Glutamatergic neuron (in vitro differentiated cells): ENCODE results near the gene PIK3C2G. TPM values are rescaled to one million over a fixed set of nuclear protein-coding genes. Genes with fewer than 3 reads are reported as not detected.
A peak's percentile ranks its signal among the peaks of the same experiment; 100 is the strongest.

ENCODE experiments used
- DNase-seq: peaks from one replicate; pipeline ENCODE4 v3.0.0; 2022
- H3K27ac Mint-ChIP-seq: one replicate; pipeline ENCODE4 v1.8.0; 2020; ENCODE audit warnings: mild to moderate bottlenecking, mixed read lengths, inconsistent platforms; ENCODE audit not compliant: unreplicated experiment
- H3K27me3 Mint-ChIP-seq: one replicate; pipeline ENCODE4 v1.8.0; 2020; ENCODE audit warnings: mild to moderate bottlenecking, moderate library complexity, mixed read lengths, inconsistent platforms; ENCODE audit not compliant: unreplicated experiment
- H3K36me3 Mint-ChIP-seq: one replicate; pipeline ENCODE4 v1.8.0; 2020; ENCODE audit warnings: mild to moderate bottlenecking, mixed read lengths, inconsistent platforms; ENCODE audit not compliant: unreplicated experiment
- H3K4me1 Mint-ChIP-seq: one replicate; pipeline ENCODE4 v1.8.0; 2020; ENCODE audit warnings: mild to moderate bottlenecking, low read depth, mixed read lengths, inconsistent platforms; ENCODE audit not compliant: unreplicated experiment
- H3K4me3 Mint-ChIP-seq: one replicate; pipeline ENCODE4 v1.8.0; 2020; ENCODE audit warnings: mild to moderate bottlenecking, mixed read lengths, inconsistent platforms; ENCODE audit not compliant: unreplicated experiment
- H3K9me3 Mint-ChIP-seq: one replicate; pipeline ENCODE4 v1.8.0; 2020; ENCODE audit warnings: mild to moderate bottlenecking, moderate library complexity, mixed read lengths, inconsistent platforms; ENCODE audit not compliant: unreplicated experiment
- CTCF ChIP-seq: fragments of 200-600 bp; sonication (generic); IDR thresholded peaks from one replicate; pipeline ENCODE4 v1.5.0; 2021; ENCODE audit not compliant: partially characterized antibody, unreplicated experiment
- total RNA-seq: library from RNA; stranded (reverse); fragmentation: NEBNext Ultra II Directional; extraction: Animal tissue kit (Norgen Biotek cat#: 25700); gene quantifications from one replicate; pipeline ENCODE4 v1.2.1, GENCODE V29; 2021; ENCODE audit not compliant: unreplicated experiment

The PIK3C2G gene
- total RNA-seq, 1 donor from 2014 or later = not detected

GRCh38 chr12:18239526-18239925 is 21.8 kb upstream of the PIK3C2G start:
- H3K4me1 Mint-ChIP-seq = no peaks in the 10 kb centered on the region
- peaks cover 6% of the 10 kb centered on the region for H3K36me3 Mint-ChIP-seq
- H3K4me3 Mint-ChIP-seq = no peak overlapping the region
- no peak for TF ChIP-seq CTCF
- DNase-seq = no peak
- H3K9me3 Mint-ChIP-seq = peaks cover 3% of the 10 kb centered on the region
- H3K27me3 Mint-ChIP-seq = no peaks in the 10 kb centered on the region
- no peak overlapping the region for H3K27ac Mint-ChIP-seq

DNA sequence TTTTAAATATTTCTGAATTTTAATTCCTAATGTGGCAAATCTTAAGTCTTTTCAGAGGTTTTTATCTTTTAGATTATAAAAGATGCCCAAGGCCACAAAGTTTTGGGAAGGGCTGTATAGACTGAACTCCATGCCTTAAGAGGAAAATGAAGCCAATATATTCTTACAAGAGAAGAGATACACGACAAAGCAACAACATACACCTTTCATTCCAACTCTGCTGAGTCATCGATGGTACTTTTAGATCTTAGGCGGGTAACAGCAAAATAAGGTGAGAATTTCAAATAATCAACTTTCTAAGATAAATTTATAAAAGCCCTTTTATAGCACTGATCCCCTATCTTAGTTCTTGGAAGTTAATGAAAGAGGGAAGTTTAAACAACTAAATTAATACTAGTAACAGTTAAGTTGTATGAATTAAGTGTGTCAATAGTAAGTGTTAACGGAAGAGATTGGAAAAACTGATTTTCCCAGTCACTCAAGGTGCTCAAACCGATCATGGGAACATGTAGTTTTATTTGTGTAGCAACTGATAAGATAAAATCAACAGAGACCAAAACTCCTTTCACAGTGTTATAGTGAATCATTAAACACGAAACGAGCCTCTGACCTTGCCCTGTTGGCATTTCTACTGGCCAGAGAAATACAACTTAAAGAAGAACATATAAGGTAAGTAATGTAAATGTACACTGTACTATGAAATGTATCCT is 18.8 kb upstream of the PIK3C2G start:
- DNase-seq = no peak
- Mint-ChIP-seq H3K27me3 (no peaks in the 10 kb centered on the region), H3K36me3 (peaks cover 2% of the 10 kb centered on the region), H3K9me3 (no peaks in the 10 kb centered on the region), H3K4me1 (no peaks in the 10 kb centered on the region), H3K27ac (no peak overlapping the region), H3K4me3 (no peak overlapping the region)
- no peak for TF ChIP-seq CTCF

DNA sequence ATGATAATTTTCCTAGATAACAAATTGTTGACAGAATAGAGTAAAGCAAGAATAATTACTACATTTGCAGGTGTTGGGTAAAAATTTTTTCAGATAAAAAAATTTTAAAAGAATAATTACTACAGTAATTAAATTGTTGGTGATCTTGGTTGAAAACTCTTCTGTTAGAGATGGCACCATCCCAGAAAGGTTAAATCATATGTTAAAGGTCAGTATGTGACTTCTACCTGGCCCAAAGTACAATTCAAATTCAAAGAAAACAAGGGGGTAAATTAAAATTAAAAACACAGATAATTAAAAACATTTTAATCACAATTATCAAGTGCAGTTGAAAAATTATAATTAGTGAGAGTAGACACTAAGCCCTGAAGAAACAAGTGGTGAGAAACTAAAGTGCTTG is 18.1 kb upstream of the PIK3C2G start:
- no peak for DNase-seq
- H3K9me3 Mint-ChIP-seq = no peaks in the 10 kb centered on the region
- no peak for TF ChIP-seq CTCF
- H3K4me3 Mint-ChIP-seq = no peak overlapping the region
- H3K4me1 Mint-ChIP-seq = no peaks in the 10 kb centered on the region
- H3K27ac Mint-ChIP-seq = no peak overlapping the region
- H3K36me3 Mint-ChIP-seq = no peaks in the 10 kb centered on the region
- no peaks in the 10 kb centered on the region for H3K27me3 Mint-ChIP-seq

DNA sequence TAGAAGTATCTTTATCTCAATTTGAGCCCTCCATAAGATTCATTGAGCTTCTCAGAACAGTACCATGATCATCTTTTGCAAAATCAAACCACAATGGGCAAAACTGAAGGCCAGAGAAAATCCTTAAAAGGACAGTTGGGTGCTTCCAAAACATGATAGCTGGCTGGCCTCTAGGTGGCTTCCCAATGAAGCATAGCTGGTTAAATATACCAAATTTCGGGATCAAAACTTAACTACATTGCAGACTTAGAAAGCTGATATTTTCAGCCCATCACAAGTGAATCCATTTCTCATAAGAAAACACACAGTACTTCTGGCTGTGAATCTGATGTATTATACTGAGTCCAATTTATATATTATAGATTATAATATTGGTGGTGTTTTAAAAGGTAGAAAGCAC is 15.3 kb upstream of the PIK3C2G start:
- Mint-ChIP-seq H3K27ac (no peak overlapping the region), H3K27me3 (peaks cover 3% of the 10 kb centered on the region), H3K4me1 (peaks cover 6% of the 10 kb centered on the region), H3K9me3 (peaks cover 1% of the 10 kb centered on the region), H3K4me3 (no peak overlapping the region), H3K36me3 (no peaks in the 10 kb centered on the region)
- no peak for TF ChIP-seq CTCF
- no peak for DNase-seq

DNA sequence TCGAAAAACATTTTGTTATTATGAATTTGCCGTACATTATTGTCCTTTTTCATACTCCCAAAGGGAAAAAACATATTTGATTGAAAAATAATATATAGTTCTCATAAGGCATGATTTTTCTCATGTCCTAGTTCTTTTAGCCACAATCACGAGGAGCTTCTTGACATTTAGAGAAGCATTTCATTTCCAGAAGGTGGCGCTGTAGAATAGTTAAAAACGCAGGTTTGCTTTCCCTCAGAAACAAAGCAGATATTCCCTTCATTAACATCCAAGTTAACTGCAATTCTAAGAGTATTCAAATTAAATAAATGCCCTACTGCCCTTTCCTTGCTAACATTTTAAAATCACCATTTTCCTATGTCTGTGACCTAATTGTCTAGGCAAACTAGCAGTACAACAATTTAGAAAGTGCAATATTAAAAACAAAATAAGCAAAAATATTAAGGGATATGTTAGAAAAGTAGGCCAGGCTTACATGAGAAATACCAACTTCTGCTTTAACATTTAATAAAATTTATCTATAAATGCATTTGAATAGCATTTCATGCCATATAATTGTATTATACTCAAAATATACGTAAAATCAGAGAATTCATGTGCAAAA is 10.9 kb upstream of the PIK3C2G start:
- DNase-seq = no peak
- Mint-ChIP-seq H3K27ac (peak overlapping the region; percentile 88), H3K9me3 (peaks cover 2% of the 10 kb centered on the region), H3K4me1 (peaks cover 22% of the 10 kb centered on the region), H3K4me3 (no peak overlapping the region), H3K36me3 (no peaks in the 10 kb centered on the region), H3K27me3 (peaks cover 4% of the 10 kb centered on the region)
- TF ChIP-seq CTCF = peak; percentile 82
